Measurements from ENCODE around the gene TBC1D22B. TPM values are rescaled to one million over a fixed set of nuclear protein-coding genes. Genes with fewer than 3 reads are reported as not detected.

TBC1D22B gene
- polyA plus RNA-seq, 4 donors: 14.3 to 16.8 (median 14.9) TPM

DNA sequence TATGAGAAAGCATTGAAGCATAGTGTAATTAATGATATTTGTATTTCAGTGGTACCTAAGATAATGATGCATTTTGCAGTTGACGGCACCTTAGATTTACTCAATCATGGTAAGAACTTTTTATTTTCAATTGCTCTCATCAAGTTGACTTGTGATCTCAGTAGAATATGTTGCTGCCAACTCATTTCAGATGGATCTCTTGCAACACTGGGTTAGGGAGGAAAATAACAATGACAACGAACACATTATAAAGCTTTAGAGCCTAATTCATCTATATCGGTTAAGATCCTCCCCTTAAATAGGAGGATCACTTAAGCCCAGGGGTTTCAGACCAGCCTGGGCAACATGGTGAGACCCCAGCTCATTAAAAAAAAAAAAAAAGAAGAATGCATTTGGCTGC, 18.0 kb upstream of the TBC1D22B start:
- DNase-seq (ENCODE audit: low read depth in 4 of 4, low spot score in 3 of 4): no peak

GRCh38 chr6:37239950-37240713, 17.4 kb upstream of the TBC1D22B start:
- DNase-seq (ENCODE audit: low read depth in 4 of 4, low spot score in 3 of 4): peak; percentile 64 to 78 (median 68)

DNA sequence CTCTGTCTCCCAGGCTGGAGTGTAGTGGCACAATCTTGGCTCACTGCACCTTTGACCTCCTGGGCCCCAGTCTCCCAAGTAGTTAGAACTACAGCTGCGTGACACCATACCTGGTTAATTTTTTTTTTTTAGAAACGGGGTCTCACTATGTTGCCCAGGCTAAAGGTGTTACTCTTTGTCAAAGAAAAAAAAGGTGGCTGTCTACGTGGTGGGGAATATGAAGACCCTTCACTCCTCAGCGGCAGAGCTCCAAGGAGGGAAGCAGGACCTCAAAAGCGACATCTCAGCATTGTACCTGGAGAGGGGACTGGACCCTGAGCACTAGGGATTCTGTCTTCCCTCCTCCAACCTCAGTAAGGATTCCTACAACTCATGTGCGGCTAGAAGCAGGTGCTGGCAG, 16.4 kb upstream of the TBC1D22B start:
- no peak for DNase-seq (ENCODE audit: low read depth in 4 of 4, low spot score in 3 of 4)

GRCh38 chr6:37241775-37242428, 15.7 kb upstream of the TBC1D22B start:
- DNase-seq (ENCODE audit: low read depth in 4 of 4, low spot score in 3 of 4): no peak

DNA sequence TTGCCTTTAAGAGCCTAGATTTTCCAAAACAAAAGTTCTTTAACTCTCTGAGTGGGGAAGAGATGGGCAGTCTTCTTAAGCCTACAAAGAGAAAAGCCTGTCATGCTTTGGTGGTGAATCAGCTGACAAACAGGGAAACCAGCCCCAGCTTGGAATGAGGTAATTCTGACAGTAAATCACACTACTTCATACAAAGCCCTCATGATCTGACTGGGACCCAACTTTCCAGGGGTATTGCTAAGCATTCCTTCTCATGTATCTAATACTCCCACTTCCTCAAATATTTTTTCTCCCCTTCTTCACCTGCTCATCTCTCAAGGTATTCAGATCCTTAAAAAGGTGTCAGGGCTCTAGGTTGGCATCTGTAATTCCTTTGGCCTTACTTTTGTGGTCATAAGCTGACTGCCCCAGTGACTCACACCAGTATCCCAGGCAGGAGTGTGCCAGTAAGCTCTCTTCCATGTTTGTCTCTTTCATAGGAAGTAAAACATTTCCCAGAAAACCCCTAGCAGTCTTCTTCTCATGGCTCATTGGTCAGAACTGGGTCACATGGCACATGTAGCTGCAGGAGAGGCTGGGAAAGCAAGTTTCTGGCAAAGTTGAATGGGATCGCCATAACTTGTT, 15.0 kb upstream of the TBC1D22B start:
- DNase-seq (ENCODE audit: low read depth in 4 of 4, low spot score in 3 of 4): no peak

GRCh38 chr6:37243131-37243815, 14.3 kb upstream of the TBC1D22B start:
- DNase-seq (ENCODE audit: low read depth in 4 of 4, low spot score in 3 of 4): no peak

DNA sequence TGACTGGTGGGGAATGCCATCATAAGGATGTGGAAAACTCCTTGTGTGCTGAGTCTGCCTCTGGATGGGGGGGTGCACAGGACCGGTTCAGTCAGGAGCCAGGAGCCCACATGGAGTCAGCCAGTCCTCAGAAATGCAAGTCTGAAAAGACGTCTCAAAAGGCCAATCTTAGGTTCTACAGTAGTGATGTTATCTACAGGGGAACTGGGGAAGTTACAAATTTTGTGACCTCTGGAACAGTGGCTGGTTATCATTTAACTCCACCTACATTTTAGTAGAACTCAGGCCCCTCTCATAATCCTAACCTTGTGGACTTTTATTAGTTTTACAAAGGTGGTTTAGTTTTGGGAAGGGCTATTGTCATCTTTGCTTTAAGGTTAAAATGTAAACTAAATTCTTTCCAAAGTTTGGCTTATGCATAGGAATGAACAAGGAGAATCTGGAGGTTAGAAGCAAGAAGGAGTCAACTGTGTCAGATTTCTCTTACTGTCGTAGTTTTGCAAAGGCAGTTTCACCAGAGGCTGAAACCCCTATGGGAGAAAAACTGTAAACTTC, 13.7 kb upstream of the TBC1D22B start:
- DNase-seq (ENCODE audit: low read depth in 4 of 4, low spot score in 3 of 4): no peak

DNA sequence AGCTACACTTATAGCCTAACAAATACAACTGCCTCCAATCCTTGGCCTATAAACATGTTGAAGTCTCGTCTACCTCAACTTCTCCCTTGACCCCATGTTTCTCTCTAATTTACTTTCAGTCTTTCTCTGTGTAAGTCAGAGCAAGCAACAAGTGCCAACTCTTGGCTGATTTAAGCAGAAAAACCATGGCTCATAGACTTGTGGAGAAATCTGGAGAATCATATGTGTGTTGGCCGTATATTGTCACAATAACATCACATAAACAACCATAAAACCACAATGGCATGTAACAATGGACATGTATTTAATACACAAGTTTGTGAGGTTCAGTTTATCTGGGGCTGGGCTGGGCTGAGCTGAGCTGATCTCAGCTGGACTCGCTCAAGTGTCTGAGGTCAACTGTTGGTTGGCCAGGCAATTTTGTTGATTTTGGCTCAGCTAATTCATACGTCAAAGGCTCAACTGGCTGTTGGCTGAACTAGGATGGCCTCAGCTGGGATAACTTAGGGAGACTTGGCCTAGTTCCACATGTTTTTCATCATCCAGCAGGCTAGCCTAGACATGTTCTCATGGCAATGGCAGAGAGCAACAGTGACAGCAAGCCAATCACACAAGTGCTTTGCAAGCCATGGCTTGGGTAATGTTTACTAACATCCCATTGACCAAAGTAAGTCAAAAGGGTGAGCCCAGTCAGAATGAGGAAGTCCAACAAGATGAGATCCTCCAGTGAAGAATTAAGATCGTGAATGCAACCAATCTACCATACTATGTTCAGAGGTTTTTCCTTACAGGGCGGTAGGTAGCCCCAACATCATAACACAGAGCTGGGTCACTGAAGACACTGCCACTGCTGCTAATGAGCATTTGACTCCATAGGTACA, 12.9 kb upstream of the TBC1D22B start:
- DNase-seq (ENCODE audit: low read depth in 4 of 4, low spot score in 3 of 4): peak; percentile 86 to 87 (median 86)

- no peak for DNase-seq (ENCODE audit: low read depth in 4 of 4, low spot score in 3 of 4)
These were observed 6.3 kb upstream of the TBC1D22B start for GRCh38 chr6:37251211-37251780.

- DNase-seq (ENCODE audit: low read depth in 4 of 4, low spot score in 3 of 4): no peak
These were observed 4.0 kb upstream of the TBC1D22B start for GRCh38 chr6:37253486-37254007.

- no peak for DNase-seq (ENCODE audit: low read depth in 4 of 4, low spot score in 3 of 4)
These were observed 2.7 kb upstream of the TBC1D22B start for GRCh38 chr6:37254881-37255280.

- DNase-seq (ENCODE audit: low read depth in 4 of 4, low spot score in 3 of 4): no peak
These were observed 766 bp upstream of the TBC1D22B start for GRCh38 chr6:37256692-37257319.

- DNase-seq (ENCODE audit: low read depth in 4 of 4, low spot score in 3 of 4): no peak
These were observed 295 bp upstream of the TBC1D22B start for GRCh38 chr6:37257320-37257633.

DNA sequence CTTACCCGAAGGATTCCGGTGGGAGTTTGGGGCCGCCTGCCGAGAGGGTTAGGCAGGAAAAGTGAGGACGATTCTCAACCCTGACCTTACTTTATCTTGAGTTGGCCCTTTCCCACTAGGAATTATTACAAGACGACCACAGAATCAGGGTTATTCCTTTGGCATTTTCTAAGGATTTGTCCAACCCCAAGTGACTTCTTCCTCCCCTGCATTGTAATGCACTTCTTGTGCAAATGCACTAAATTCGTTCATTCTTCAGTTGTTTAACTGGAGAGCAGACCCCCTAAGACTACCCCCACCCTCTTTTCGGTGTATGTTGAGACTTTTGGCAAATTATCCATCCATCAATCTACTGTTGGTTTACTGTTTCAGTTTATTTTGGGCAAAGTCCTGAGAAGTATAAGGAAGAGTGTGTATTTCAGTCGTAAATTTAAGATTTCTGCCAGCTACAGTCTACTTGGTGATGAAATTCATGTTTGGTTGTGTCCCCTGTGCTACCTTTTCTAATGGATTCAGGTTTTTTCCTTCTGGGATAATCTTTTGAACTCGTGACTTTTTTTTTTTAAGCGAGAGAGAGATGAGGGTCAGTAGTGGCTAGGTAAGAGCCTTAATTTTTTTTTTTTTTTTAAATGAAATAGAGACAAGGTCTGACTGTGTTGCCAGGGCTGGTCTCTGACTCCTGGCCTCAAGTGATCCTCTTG, 983 bp downstream of the TBC1D22B start:
- no peak for DNase-seq (ENCODE audit: low read depth in 4 of 4, low spot score in 3 of 4)

GRCh38 chr6:37259191-37259590, 1.6 kb downstream of the TBC1D22B start:
- DNase-seq (ENCODE audit: low read depth in 4 of 4, low spot score in 3 of 4): no peak

DNA sequence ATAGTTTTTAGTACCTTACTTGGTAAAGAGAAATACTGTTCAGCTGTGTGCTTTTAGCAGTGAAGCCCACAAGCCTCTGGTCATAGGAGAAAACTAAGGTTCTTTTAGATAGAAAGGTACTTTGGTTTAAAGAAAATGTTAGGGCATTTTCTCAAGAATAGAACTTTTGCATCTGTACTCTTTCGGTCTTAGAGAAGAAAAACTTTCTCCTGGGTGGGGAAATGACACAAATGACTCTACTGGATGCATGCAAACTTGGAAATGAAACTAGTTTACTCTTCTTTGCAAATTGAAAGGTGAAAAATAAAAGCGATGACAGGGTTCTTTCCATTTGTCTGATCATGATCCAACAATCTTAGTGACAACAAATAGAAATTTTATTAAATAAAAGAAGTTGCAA, 2.5 kb downstream of the TBC1D22B start:
- no peak for DNase-seq (ENCODE audit: low read depth in 4 of 4, low spot score in 3 of 4)

DNA sequence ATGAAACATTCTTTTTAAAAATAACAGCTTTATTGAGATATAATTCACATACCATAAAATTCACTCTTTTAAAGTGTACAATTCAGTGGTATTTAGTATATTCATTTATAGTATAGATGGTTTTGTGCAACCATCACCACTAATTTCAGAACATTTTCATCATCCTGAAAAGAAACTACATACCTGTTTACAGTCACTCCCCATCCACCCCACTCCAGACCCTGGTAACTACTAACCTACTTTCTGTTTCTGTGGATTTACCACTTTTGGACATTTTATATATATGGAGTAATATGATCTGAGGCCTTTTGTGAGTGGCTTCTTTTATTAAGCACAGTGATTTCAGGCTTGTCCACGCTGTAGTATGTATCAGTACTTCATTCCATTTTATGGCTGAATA, 2.9 kb downstream of the TBC1D22B start:
- DNase-seq (ENCODE audit: low read depth in 4 of 4, low spot score in 3 of 4): no peak

GRCh38 chr6:37261198-37261597, 3.6 kb downstream of the TBC1D22B start:
- no peak for DNase-seq (ENCODE audit: low read depth in 4 of 4, low spot score in 3 of 4)
